Aorta (tissue), 5 donors: ENCODE measurements around the gene SKIC8. TPM values are rescaled to one million over a fixed set of nuclear protein-coding genes. Genes with fewer than 3 reads are reported as not detected.

ENCODE experiments used
- ATAC-seq: fragments of 200-7000 bp; cut with Tn5 transposase; one replicate; pipeline ENCODE4 v1.9.1; 2022; ENCODE audit warnings: moderate library complexity; ENCODE audit not compliant: low FRiP score
- DNase-seq, 2 donors: peaks; one replicate each; pipeline ENCODE4 v3.0.0-alpha.2; 2020
- H3K27ac ChIP-seq, 2 donors: one replicate each; pipeline ENCODE4 v1.5.1; 2013; ENCODE audit warnings: low read length in 2 of 2, mild to moderate bottlenecking in 2 of 2, moderate library complexity in 2 of 2, control low read depth in 1 of 2, inconsistent platforms in 1 of 2, low read depth in 1 of 2
- H3K27me3 ChIP-seq, 2 donors: one replicate each; pipeline ENCODE4 v1.6.1; 2013; ENCODE audit warnings: control low read depth in 1 of 2, low read length in 1 of 2, mild to moderate bottlenecking in 1 of 2, moderate library complexity in 1 of 2; ENCODE audit not compliant: insufficient read depth in 2 of 2, control insufficient read depth in 1 of 2
- H3K36me3 ChIP-seq, 2 donors: one replicate each; pipeline ENCODE4 v1.6.1; 2013; ENCODE audit warnings: control low read depth in 1 of 2, low read length in 1 of 2, mild to moderate bottlenecking in 1 of 2; ENCODE audit not compliant: insufficient read depth in 2 of 2, control insufficient read depth in 1 of 2
- H3K4me1 ChIP-seq, 2 donors: one replicate each; pipeline ENCODE4 v1.6.1; 2013; ENCODE audit warnings: low read length in 2 of 2, control low read depth in 1 of 2, mild to moderate bottlenecking in 1 of 2, moderate library complexity in 1 of 2; ENCODE audit not compliant: insufficient read depth in 2 of 2, control insufficient read depth in 1 of 2
- H3K4me3 ChIP-seq, 2 donors: one replicate each; pipeline ENCODE4 v1.5.1; 2013; ENCODE audit warnings: low read length in 2 of 2, control low read depth in 1 of 2, mild to moderate bottlenecking in 1 of 2
- H3K9me3 ChIP-seq: one replicate; pipeline ENCODE4 v1.6.1; 2013; ENCODE audit warnings: mild to moderate bottlenecking, low read length; ENCODE audit not compliant: control insufficient read depth
- WGBS, 2 donors: extraction: QIAGEN DNeasy Blood & Tissue Kit; methylation state at CpG; one replicate each; pipeline ENCODE4 v1.1.7; 2013; 5-methylcytosine and 5-hydroxymethylcytosine counted together
- intact Hi-C, 2 donors: fragments of 100-400 bp; cut with DNase I; formaldehyde crosslinking; loops; one replicate each; pipeline versions ENCODE4 v1.14.2 to v1.15.0; 2022
- polyA plus RNA-seq, 2 donors: library from polyadenylated mRNA; stranded (reverse); fragments of 200-250 nt; gene quantifications; one replicate each; pipeline ENCODE4 v1.2.3, GENCODE V29; 2013
- total RNA-seq, 2 donors: library from RNA; stranded (reverse); fragmentation: NEBNext Ultra II Directional; extraction: Animal tissue kit (Norgen Biotek cat#: 25700); gene quantifications; one replicate each; pipeline ENCODE4 v1.2.1, GENCODE V29; 2021
- donor health status: healthy with polysubstance abuse.
- donor health status: Bipolar disorder and iron deficiency.
- donor health status: DM: no; HTN: no; CAD: no.
- donor health status: DM: no; HTN: no; CAD: no.
- donor health status: DM: yes; HTN: yes; CAD: no.

The SKIC8 gene
- total and polyA plus RNA-seq, 4 donors: 41.4 to 65.2 (median 54.7) TPM

DNA sequence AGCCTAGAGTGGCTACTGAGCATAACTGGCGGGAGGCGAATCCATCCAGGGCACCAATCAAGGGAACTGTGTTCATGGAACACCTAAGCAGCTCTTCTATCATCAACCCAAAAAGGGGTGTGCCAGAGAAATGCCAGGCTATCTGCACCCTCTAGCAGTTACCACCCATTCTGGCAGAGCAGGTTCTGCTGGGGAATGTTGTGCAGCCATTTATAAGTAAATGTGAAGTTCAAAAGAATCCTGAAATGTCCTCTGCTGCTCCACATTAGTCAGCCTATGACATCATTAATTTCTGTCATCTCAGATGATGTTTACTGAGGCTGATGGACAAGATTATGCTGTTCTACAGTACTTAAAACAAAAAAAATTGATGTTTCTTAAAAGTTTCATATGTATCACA, 7.7 kb downstream of the SKIC8 start:
- no peaks in the 10 kb centered on the region for H3K4me1 ChIP-seq
- H3K9me3 ChIP-seq: no peaks in the 10 kb centered on the region
- no peak for ATAC-seq
- H3K4me3 ChIP-seq: no peak overlapping the region
- no peaks in the 10 kb centered on the region for H3K27me3 ChIP-seq
- DNase-seq: no peak
- no peak overlapping the region for H3K27ac ChIP-seq
- 95 to 96% methylated on average over 2 of the region's 2 CpGs for WGBS, 2 donors
- peaks cover 6 to 12% of the 10 kb centered on the region in 2 donors for H3K36me3 ChIP-seq
- intact Hi-C loops: no loop called here

DNA sequence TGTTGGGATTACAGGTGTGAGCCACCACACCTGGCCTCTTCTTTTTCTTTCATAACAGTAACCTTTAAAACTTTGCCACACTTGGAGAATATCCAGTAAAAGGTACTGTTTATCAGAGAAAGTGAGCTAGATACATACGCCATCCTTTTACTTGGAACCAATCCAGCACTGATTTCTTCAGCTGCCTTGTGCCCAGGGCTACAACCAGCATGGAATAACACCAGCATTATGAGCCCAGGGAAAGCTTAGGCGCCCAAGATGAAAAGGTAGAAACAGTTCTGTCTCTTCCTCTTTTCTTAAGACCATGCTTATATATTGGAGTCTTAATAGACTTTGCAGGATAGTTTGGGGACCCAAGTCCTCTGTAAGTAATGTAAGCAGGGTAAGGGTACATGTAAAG, 8.4 kb downstream of the SKIC8 start:
- H3K36me3 ChIP-seq: peaks cover 6 to 12% of the 10 kb centered on the region in 2 donors
- intact Hi-C loops: no loop called here
- no peaks in the 10 kb centered on the region for H3K9me3 ChIP-seq
- ATAC-seq (no peak), DNase-seq (no peak)
- no peaks in the 10 kb centered on the region for H3K27me3 ChIP-seq
- no peaks in the 10 kb centered on the region for H3K4me1 ChIP-seq
- H3K4me3 ChIP-seq: no peak overlapping the region
- 49 to 64% methylated on average over 2 of the region's 2 CpGs for WGBS, 2 donors
- no peak overlapping the region for H3K27ac ChIP-seq

DNA sequence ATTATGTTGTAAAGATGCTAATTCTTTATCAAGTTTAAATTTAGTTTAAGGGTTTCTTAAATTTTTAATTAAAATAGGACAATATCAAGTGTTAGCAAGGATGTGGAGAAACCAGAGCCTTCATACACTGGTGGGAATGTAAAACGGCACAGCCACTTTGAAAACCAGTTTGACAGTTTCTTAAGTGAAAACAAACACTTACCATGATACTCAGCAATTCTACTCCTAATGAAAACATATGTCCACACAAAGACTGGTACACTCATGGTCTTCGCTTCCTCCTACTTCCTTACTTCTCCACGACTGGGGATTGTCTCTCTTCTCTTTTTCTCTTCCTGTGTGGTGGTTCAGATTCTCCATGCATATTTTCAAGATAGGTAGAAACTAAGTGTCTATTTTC, 9.2 kb downstream of the SKIC8 start:
- intact Hi-C loops: no loop called here
- 82 to 88% methylated on average over 3 of the region's 3 CpGs for WGBS, 2 donors
- no peak for DNase-seq
- H3K4me3 ChIP-seq: no peak overlapping the region
- no peak overlapping the region for H3K27ac ChIP-seq
- no peak for ATAC-seq
- H3K27me3 ChIP-seq: no peaks in the 10 kb centered on the region
- no peaks in the 10 kb centered on the region for H3K4me1 ChIP-seq
- no peaks in the 10 kb centered on the region for H3K9me3 ChIP-seq
- peaks cover 6 to 14% of the 10 kb centered on the region in 2 donors for H3K36me3 ChIP-seq

DNA sequence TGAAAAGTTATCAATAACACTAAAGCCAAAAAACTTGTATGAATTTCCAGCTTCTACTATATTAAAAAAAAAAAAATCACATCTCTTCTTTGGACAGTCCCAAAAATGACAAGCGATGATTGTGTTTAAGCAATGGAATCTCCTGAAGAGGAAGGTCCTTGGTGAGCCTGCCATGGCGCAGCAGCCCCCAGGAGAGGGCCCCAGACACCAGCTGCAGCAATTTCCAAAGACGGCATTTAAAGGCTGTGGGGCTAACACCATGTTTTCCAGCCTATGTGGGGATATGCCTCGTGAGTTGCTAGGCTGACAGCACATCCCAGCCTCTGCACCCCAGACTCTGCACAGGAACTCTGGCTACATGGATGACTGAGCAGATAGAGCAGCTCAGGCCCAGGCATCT, 14.7 kb downstream of the SKIC8 start:
- H3K4me1 ChIP-seq: no peaks in the 10 kb centered on the region
- no peaks in the 10 kb centered on the region for H3K9me3 ChIP-seq
- ATAC-seq (no peak), DNase-seq (no peak)
- H3K4me3 ChIP-seq: no peak overlapping the region
- H3K27ac ChIP-seq: no peak overlapping the region
- 76 to 79% methylated on average over 4 of the region's 4 CpGs for WGBS, 2 donors
- H3K27me3 ChIP-seq: no peaks in the 10 kb centered on the region
- H3K36me3 ChIP-seq: peaks cover 7 to 22% of the 10 kb centered on the region in 2 donors
- intact Hi-C loops: no loop called here

DNA sequence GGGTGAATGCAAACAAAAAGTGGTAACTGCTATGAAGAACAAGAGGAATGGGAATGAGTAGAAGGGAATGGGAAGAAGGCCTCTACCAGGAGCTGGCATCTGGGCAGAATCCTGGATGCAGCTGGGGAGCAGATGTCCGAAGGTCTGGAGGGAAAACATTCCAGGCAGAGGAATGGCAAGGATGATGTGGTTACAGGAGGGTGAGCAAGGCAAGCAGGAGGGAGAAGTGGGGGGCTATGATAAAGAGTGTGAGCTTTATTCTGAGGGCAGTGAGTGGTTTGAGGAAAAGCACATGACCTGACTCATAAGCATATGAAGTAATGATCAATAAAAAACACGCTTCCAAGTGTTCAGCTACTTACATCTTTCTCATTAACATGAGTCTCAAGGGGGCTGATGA, 17.1 kb downstream of the SKIC8 start:
- H3K4me3 ChIP-seq: no peak overlapping the region
- DNase-seq (no peak), ATAC-seq (no peak)
- H3K4me1 ChIP-seq: no peaks in the 10 kb centered on the region
- H3K27me3 ChIP-seq: no peaks in the 10 kb centered on the region
- no peak overlapping the region for H3K27ac ChIP-seq
- H3K9me3 ChIP-seq: no peaks in the 10 kb centered on the region
- H3K36me3 ChIP-seq: peaks cover 4 to 15% of the 10 kb centered on the region in 2 donors
- intact Hi-C loops: no loop called here
- 76 to 86% methylated on average over 2 of the region's 2 CpGs for WGBS, 2 donors

DNA sequence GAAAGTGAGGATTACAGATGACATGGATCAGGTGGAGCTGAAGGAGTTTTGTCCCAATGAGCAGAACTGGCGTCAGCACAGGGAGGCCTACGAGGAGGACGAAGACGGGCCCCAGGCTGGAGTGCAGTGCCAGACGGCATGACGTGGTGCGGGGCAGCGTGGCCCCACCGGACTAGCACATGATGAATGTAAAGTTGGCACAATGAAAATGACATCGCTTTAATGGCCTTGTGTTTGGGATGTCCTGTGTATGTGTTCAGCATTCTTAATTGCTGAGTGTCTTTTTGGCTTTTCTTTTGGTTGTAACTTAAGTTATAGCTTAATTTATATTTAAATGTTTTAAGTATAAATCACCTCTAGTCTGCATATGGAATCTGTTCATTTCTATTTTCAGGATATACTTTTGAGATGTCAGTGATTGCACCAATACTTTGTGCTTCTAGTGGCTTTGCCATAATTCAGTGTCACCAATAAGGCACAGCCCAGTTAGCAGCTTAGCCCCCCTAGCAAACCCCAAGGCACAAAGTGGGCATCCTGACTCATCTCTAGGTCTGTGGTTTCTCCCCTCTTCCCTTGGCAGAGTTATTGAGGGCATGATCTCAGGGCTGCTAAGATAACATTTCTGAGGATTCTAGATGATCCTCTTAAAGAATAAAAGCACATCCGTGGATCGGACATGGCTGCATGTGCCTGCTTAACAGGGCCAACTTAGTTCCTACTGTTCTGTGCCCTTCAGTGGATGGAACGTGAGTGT, 18.9 kb downstream of the SKIC8 start:
- Histone ChIP-seq H3K36me3 (peaks cover 4 to 14% of the 10 kb centered on the region in 2 donors), H3K4me1 (no peaks in the 10 kb centered on the region), H3K4me3 (no peak overlapping the region), H3K27me3 (no peaks in the 10 kb centered on the region), H3K9me3 (no peaks in the 10 kb centered on the region), H3K27ac (no peak overlapping the region)
- DNase-seq: no peak
- no peak for ATAC-seq
- WGBS, 2 donors: 89 to 92% methylated on average over 13 of the region's 13 CpGs
- intact Hi-C loops: no loop called here

DNA sequence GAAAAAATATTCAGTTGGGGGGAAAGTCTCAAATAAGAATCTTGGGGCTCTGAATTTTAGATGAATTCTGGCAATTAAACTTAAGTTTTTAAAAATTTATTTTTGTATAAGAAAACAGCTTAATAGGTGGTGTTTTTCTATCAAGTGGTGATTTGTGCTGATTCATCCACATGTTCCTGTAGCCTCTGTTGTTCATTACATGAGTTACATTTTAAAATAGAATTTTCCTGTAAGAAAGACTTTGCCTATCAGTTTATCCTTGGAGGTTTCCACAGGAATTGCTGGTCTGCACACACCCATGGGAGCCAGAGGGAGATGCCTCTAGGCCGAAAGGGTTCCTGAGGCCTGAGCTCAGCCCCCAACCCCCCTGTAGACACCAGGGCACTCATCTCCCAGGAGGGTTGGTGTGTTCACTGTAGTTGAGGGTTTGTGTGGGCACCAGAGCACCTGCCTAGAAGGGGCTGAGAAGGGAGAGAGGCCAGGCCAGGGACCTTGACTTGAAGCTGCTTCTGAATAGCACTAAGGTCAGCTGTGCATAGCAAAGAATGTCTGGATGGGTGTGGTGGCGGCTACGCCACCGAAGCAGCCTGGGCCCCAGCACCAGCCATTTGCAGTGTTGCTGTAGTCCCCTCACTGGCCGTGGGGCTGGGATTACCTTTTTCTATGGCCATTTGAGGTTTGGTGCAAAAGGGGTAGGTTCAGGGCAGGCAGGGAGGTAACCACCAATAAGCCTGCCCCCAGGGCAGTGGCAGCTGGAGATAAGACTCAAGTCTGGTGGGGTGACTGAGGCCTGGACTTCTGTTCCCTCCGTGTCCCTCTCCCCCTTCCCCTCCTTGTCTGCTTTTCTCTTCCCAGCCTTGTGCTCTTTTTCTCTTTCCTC, 23.1 kb downstream of the SKIC8 start:
- peaks cover 0 to 9% of the 10 kb centered on the region in 2 donors for H3K36me3 ChIP-seq
- H3K4me3 ChIP-seq: no peak overlapping the region
- H3K27ac ChIP-seq: no peak overlapping the region
- 85% methylated on average over 6 of the region's 6 CpGs for whole genome bisulfite sequencing, 2 donors
- no peaks in the 10 kb centered on the region for H3K4me1 ChIP-seq
- intact Hi-C loops: no loop called here
- no peaks in the 10 kb centered on the region for H3K27me3 ChIP-seq
- ATAC-seq: peak; percentile 7
- no peak for DNase-seq
- H3K9me3 ChIP-seq: no peaks in the 10 kb centered on the region

DNA sequence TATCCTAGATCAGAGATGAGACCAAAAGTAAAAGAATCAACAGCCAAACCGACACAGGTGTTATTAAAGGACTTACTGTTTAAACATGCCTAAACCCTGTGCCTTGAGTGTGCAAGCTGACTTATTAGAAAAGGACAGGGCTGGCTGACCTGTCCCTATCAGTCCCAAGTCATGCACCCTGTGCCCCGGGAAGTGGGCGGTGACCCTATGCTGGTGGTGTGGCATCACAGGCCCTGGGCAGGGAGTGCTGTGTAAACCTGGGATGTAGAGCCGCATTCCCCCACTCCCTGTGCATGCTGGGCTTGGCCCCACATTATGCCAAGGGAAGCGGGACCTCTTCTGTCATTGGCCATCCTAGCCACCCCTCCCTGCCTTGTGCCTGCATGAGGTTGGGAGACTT, 24.4 kb downstream of the SKIC8 start:
- intact Hi-C loops: no loop called here
- no peak overlapping the region for H3K27ac ChIP-seq
- no peaks in the 10 kb centered on the region for H3K4me1 ChIP-seq
- no peaks in the 10 kb centered on the region for H3K9me3 ChIP-seq
- ATAC-seq (no peak), DNase-seq (no peak)
- H3K4me3 ChIP-seq: no peak overlapping the region
- no peaks in the 10 kb centered on the region for H3K27me3 ChIP-seq
- 95 to 97% methylated on average over 5 of the region's 5 CpGs for WGBS, 2 donors
- peaks cover 0 to 6% of the 10 kb centered on the region in 2 donors for H3K36me3 ChIP-seq

DNA sequence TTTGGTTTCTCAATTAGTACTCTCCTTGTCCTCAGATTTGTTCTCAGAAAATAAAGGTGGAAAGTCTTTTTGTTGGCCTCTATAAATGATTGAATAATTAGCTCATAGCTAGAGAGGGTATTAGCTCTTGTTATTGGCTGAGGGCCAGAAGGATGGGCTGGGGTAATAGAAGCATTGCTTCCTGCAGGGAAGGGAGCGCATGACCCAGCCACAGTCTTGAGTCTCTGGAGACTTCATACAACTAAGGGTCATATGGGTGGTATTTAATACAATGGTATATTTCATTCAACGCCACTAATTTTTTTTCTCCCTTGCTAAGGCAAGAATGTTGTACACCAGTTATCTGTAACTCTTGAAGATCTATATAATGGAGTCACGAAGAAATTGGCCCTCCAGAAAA, 26.6 kb downstream of the SKIC8 start:
- Histone ChIP-seq H3K36me3 (peaks cover 0 to 5% of the 10 kb centered on the region in 2 donors), H3K27me3 (no peaks in the 10 kb centered on the region), H3K4me1 (no peaks in the 10 kb centered on the region), H3K27ac (no peak overlapping the region), H3K9me3 (no peaks in the 10 kb centered on the region), H3K4me3 (no peak overlapping the region)
- DNase-seq: no peak
- no peak for ATAC-seq
- intact Hi-C loops: no loop called here
- 94 to 96% methylated on average over 3 of the region's 3 CpGs for WGBS, 2 donors
